NCI-H446 treated with DMSO at 0.1 percent for 48 hours (cell line): Measurements from ENCODE around the gene TLE5.
"Not testable (repeated sequence)": the region's sequence is repeated elsewhere in the genome, so short reads cannot be mapped to it uniquely, and the experiment has no call there.

ENCODE experiments used
- DNase-seq: peaks from one replicate; lab custom pipeline; 2025; lab: John Stamatoyannopoulos, UW

TLE5 gene

DNA sequence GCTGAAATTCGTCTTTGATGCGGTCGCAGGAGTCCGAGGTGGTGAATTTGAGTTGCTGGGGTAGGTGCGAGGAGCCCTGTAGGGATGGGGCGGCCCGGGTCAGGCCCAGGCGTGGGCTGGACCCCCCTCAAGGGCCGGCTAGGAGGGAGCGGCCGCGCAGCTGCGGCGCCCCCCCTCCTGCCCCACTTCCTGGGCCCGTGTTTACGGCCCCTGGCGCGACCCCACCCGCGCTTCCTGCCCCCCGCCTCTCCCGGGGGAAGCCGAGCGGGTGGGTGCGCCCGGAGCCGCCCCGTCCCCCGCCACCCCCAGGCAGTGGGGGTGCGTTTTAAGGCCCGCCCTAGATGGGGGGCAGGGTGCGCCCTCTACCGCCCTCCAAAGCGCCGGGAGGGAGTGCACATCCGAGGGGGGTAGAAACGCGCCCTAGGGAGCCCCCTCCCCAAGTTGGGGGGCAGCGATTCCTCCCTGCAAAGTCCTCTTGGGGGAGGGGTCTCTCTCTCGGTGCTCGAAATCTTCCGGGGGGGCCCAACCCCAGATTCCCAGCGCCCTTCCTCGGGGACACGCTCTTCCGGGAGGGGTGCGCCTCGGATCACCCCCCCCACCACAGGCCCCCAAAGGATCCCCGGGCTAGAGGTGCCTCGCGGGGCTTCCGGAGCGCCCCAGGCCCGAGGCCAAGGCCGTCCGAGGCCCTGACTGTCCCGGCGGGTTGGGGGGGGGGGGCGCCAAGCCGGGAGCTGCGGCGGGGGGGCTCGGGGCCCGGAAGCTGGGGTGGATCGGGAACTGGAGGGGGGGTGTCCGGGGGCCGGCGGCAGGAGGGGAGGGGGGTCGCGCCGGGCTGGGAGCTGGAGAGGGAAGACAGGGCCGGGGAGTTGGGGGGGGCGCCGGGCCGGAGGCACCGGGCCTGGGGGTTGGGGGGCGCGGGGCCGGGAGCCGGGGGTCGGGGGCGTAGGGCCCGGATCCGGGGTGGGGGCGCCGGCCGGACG, 823 bp downstream of the TLE5 start:
- no peak for DNase-seq

- DNase-seq: no peak
These were observed 1.5 kb downstream of the TLE5 start for GRCh38 chr19:3060857-3061181.

GRCh38 chr19:3059653-3060052, 2.6 kb downstream of the TLE5 start:
- no peak for DNase-seq

GRCh38 chr19:3058821-3059314, 3.4 kb downstream of the TLE5 start:
- no peak for DNase-seq

GRCh38 chr19:3058009-3058820, 4.1 kb downstream of the TLE5 start:
- no peak for DNase-seq

- peak; percentile 97 for DNase-seq
These were observed 5.0 kb downstream of the TLE5 start for GRCh38 chr19:3057275-3057714.

- DNase-seq: no peak
These were observed 5.7 kb downstream of the TLE5 start for GRCh38 chr19:3056417-3057088.

DNA sequence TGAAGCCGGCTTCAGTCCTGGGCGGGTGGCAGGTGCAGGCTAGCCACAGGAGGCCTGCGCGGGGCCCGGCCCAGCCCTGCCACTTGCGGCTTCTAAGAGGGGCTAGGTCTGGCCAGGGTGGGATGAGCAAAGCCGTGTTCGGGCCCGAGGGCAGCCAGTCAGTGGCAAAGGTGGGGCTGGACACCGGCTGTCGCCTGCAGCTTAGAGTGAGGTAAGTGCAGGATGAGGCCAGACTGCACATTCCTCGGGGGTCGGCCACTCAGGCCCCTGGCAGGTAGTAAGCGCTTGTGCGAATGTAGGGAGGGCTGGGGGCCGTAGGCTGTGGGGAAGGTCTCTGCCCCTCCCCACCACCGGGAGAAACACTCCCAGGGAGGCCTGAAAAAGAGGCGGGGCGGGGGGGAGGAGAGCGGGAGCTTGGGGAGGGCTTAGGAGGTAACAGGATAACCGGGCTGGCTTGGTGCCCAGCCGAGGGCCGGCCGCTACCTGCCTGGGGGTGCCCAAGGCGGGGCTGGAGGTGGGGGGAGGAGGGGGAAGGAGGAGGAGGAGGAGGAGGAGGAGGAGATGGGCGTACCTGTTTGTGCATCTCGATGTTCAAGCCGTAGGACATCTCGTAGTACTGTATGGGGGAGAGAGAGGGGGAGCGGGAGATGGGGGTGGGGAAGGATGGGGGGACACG, 6.4 kb downstream of the TLE5 start:
- DNase-seq: peak; percentile 42

GRCh38 chr19:3054972-3055740, 7.1 kb downstream of the TLE5 start:
- DNase-seq: no peak

GRCh38 chr19:3054265-3054971, 7.9 kb downstream of the TLE5 start:
- DNase-seq: no peak

DNA sequence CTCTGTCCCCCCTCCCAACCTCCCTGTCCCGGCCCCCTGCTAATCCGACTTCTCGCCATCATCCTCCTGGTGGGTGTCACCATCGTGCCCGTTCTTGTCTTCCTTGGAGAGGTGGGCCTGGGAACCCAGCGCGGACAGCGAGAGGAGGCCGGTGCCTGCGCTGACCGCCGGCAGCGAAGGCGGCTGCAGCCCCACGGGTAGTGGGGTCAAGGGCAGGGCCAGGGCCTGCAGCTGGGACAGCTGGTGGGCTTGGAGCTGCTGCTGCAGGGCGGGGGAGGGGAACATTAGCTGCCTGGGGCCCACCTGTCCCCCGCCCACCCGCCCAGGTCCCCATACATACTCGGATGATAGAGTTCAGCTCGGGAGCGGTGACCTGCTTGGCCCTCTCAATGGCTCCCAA, 8.5 kb downstream of the TLE5 start:
- no peak for DNase-seq

GRCh38 chr19:3053218-3053621, 9.1 kb downstream of the TLE5 start:
- DNase-seq: no peak

- DNase-seq: not testable (repeated sequence)
These were observed 12.3 kb downstream of the TLE5 start for GRCh38 chr19:3050016-3050415.

DNA sequence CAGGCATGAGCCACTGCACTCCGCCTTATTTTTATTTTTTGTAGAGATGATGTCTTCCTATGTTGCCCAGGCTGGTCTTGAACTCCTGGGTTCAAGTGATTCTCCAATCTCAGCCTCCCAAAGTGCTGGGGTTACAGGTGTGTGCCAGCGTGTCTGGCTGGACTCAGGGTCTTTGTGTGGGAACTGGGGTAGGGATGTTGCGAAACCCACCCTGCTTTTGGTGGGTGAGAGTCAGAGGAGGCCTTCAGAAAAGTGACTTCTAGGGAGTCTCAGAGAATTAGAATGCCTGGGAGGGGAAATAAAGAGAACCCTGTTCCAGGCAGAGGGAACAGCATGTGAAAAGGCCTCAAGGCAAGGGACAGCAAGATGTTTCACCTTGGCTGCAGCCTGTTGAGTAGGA, 13.2 kb downstream of the TLE5 start:
- no peak for DNase-seq

DNA sequence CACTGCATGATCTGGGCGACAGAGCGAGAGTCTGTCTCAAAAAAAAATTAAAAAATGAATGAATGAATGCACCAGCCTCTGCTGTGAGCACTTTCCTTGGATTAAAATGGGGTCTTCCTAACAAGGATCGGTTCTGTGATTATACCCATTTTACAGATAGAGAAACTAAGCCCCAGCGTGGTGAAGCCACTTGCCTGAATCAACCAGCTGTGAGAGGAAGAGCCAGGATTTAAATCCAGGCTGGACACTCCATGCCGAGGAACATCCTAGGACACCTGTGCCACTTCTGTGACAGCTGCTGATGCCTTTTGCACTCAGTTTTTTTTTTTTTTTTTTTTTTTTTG, 14.1 kb downstream of the TLE5 start:
- no peak for DNase-seq

GRCh38 chr19:3047496-3048189, 14.7 kb downstream of the TLE5 start:
- peak; percentile 61 for DNase-seq

GRCh38 chr19:3046698-3047495, 15.4 kb downstream of the TLE5 start:
- no peak for DNase-seq

DNA sequence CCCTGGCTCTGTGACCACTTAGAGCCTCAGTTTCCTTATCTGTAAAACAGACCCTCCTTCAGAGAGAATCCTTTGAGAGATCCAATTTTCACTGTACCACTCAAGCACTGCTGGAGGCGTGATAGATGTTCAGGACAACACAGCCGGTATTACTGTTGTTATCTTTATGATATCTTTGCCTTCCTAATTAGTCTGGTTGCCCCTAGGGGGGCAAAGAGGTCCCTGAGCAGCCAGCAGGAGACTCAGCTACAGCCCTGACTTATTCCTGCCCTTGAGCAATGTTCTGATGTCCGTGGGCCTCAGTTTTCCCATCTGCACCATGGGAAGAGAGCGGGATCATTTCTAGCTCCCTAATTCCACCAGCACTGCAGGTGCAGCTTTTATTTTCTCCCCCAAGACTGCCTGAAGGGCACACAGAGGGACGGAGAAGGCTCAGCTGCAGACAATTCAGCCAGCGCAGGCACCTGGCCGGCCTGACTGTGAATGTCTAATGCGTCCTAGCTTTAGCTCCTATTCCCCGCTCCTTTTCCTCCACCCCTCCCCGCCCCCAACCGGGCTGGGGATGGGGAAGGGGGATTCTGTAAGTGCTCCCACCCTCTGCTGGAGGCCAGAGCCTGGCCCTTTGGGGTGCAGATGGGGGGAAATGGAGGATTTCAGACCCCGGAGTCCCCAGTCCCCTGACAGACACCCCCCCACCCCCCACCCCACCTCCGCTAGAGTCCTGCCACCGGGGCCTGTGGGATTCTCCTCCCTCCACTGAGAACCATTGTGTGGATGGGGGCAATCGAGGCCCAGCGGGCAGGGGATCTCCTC, 16.2 kb downstream of the TLE5 start:
- no peak for DNase-seq
